Karpas-422 (cell line): ENCODE data around the gene SLC12A9. TPM values are rescaled to one million over a fixed set of nuclear protein-coding genes. Genes with fewer than 3 reads are reported as not detected.

Experiments
- DNase-seq: peaks from one replicate; pipeline ENCODE4 v3.0.0-alpha.2; 2015
- H2AFZ ChIP-seq: fragments of 200-600 bp; sonication (generic); 2 replicates; pipeline ENCODE4 v1.6.1; 2014; ENCODE audit warnings: antibody characterized with exemption, low read length, mixed read lengths
- H3K27ac ChIP-seq: fragments of 200-600 bp; sonication (generic); 2 replicates; pipeline ENCODE4 v1.5.1; 2014; ENCODE audit warnings: mild to moderate bottlenecking, low read length, moderate library complexity
- H3K27me3 ChIP-seq: fragments of 200-600 bp; sonication (generic); 2 replicates; pipeline ENCODE4 v1.6.1; 2014; ENCODE audit warnings: low read length, mixed read lengths
- H3K36me3 ChIP-seq: fragments of 200-600 bp; sonication (generic); 2 replicates; pipeline ENCODE4 v1.6.1; 2014; ENCODE audit warnings: low read length, mixed read lengths; ENCODE audit not compliant: insufficient read depth
- H3K4me1 ChIP-seq: fragments of 200-600 bp; sonication (generic); 2 replicates; pipeline ENCODE4 v1.6.1; 2014; ENCODE audit warnings: mild to moderate bottlenecking, low read length, mixed read lengths
- H3K4me2 ChIP-seq: fragments of 200-600 bp; sonication (generic); 2 replicates; pipeline ENCODE4 v1.6.1; 2014; ENCODE audit warnings: low read length, low read depth, mild to moderate bottlenecking; ENCODE audit not compliant: poor library complexity, severe bottlenecking
- H3K4me3 ChIP-seq: fragments of 200-600 bp; sonication (generic); 2 replicates; pipeline ENCODE4 v1.5.1; 2014; ENCODE audit warnings: mild to moderate bottlenecking, antibody characterized with exemption, low read length, mixed read lengths
- H3K79me2 ChIP-seq: fragments of 200-600 bp; sonication (generic); 2 replicates; pipeline ENCODE4 v1.6.1; 2014; ENCODE audit warnings: mild to moderate bottlenecking, low read length, mixed read lengths
- H3K9ac ChIP-seq: fragments of 200-600 bp; sonication (generic); 2 replicates; pipeline ENCODE4 v1.6.0; 2014; ENCODE audit warnings: low read length
- H3K9me2 ChIP-seq: fragments of 200-600 bp; sonication (generic), shearing (Covaris generic); replicated peaks from 2 replicates; pipeline ENCODE4 v1.6.0; 2014; ENCODE audit warnings: mild to moderate bottlenecking, low read length, moderate library complexity; ENCODE audit not compliant: insufficient read depth
- H3K9me3 ChIP-seq: fragments of 300-700, 200-600 bp; sonication (generic); 2 replicates; pipeline ENCODE4 v1.6.1; 2014; ENCODE audit warnings: low read length, mixed read lengths
- H4K20me1 ChIP-seq: fragments of 200-600 bp; sonication (generic); 2 replicates; pipeline ENCODE4 v1.6.1; 2014; ENCODE audit warnings: mild to moderate bottlenecking, antibody characterized with exemption, low read length, low read depth; ENCODE audit not compliant: insufficient read depth
- small RNA-seq: library from RNA; depleted of rRNA; stranded (forward); fragments of <200 nt; gene quantifications from one replicate; pipeline ENCODE3, GENCODE V24; 2014
- total RNA-seq: library from RNA; depleted of rRNA; stranded (reverse); fragments of >200 nt; shearing (Covaris generic); gene quantifications from 2 replicates; pipeline ENCODE4 v1.2.3, GENCODE V29; 2014; ENCODE audit warnings: low replicate concordance; rRNA removed

Gene SLC12A9
- total RNA-seq, 1 experiment from 2014 or later = 21.0 TPM

DNA sequence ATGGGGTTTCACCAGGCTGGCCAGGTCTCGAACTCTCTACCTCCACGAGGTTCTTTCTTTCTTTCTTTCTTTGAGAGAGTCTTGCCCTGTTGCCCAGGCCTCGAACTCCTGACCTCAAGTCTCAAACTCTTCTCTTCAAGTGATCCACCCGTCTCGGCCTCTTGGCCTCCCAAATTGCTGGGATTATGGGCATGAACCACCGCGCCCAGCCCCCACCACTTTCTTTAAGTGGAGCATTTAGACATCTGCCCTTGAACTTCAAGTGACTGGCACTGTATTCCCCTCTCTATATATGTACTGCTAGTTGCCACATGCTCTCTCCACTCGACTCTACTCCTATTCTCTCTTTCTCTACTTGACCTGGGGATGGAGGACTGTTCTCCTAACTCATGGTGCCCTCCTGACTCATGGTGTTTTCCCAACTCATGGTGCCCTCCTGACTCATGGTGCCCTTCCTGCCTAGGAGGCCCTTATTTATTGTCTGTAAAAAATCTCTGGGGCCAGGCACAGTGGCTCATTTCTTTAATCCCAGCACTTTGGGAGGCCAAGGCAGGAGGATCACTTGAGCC lies 62.5 kb downstream of the SLC12A9 start:
- Histone ChIP-seq H3K9ac (no peak overlapping the region), H4K20me1 (no peaks in the 10 kb centered on the region), H3K4me3 (no peak overlapping the region), H3K36me3 (no peaks in the 10 kb centered on the region), H3K79me2 (no peaks in the 10 kb centered on the region), H3K4me2 (no peak overlapping the region), H3K4me1 (no peaks in the 10 kb centered on the region), H2AFZ (no peak overlapping the region), H3K9me2 (no peaks in the 10 kb centered on the region), H3K9me3 (no peaks in the 10 kb centered on the region), H3K27ac (no peak overlapping the region), H3K27me3 (no peaks in the 10 kb centered on the region)
- DNase-seq = no peak

Small RNA genes lying within 50 kb of the gene (small RNA-seq; reads per million reads assigned to genes)
- gene RN7SL549P (not detected), gene RN7SL750P (not detected)

Other genes with a start within 250 kb of the SLC12A9 start
- gene MOSPD3, start 240.2 kb upstream of the SLC12A9 start, total RNA-seq = 8.2 and 9.7 TPM in 2 replicates
- gene TFR2, start 211.2 kb upstream of the SLC12A9 start, total RNA-seq = 4.2 and 12.0 TPM in 2 replicates
- not detected in 2 replicates for gene ACTL6B, start 196.3 kb upstream of the SLC12A9 start, total RNA-seq
- 65.0 and 101 TPM in 2 replicates for gene GNB2, start 179.0 kb upstream of the SLC12A9 start, total RNA-seq
- gene GIGYF1, start 158.5 kb upstream of the SLC12A9 start, total RNA-seq = 16.3 and 38.2 TPM in 2 replicates
- gene POP7, start 146.6 kb upstream of the SLC12A9 start, total RNA-seq = 29.7 and 72.8 TPM in 2 replicates
- not detected in 2 replicates for gene EPO, start 132.2 kb upstream of the SLC12A9 start, total RNA-seq
- not detected in 2 replicates for gene ZAN, start 119.1 kb upstream of the SLC12A9 start, total RNA-seq
- 9.3 and 21.6 TPM in 2 replicates for gene EPHB4, start 25.2 kb upstream of the SLC12A9 start, total RNA-seq
- gene TRIP6, start 14.7 kb downstream of the SLC12A9 start, total RNA-seq = 19.5 and 30.5 TPM in 2 replicates
- 65.8 and 103 TPM in 2 replicates for gene SRRT, start 22.4 kb downstream of the SLC12A9 start, total RNA-seq
- 3.3 and 17.2 TPM in 2 replicates for gene UFSP1, start 37.0 kb downstream of the SLC12A9 start, total RNA-seq
- gene ACHE, start 43.2 kb downstream of the SLC12A9 start, total RNA-seq = not detected in 2 replicates
- gene MUC3A, start 96.8 kb downstream of the SLC12A9 start, total RNA-seq = not detected in 2 replicates
- not detected in 2 replicates for gene MUC12, start 116.9 kb downstream of the SLC12A9 start, total RNA-seq
- gene MUC17, start 167.4 kb downstream of the SLC12A9 start, total RNA-seq = not detected in 2 replicates
- gene TRIM56, start 232.8 kb downstream of the SLC12A9 start, total RNA-seq = 8.1 and 14.0 TPM in 2 replicates